ENCODE results near the gene ANKRD36.
"Not testable (repeated sequence)": the region's sequence is repeated elsewhere in the genome, so short reads cannot be mapped to it uniquely, and the experiment has no call there.

Gene ANKRD36

DNA sequence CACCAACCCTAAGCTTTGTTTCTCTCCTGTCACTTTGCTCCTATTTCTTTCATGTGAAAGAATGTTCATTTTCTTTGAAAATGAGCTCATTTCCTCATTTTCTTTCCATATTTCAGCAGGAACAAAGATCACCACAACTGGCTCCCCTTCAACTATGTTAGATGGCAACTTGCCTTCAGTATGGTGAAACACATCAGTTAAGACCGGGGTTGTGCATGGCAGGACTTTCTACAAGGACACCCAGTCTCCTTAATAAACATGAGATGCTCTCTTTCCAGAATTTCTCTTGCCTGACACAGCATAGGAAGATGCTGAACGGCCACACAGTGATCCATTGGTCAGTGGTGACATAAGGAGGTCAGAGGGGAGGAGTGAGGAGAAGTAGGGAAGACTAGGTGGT is 172.2 kb downstream of the ANKRD36 start:
- not testable (repeated sequence) for H3K4me1 ChIP-seq (ENCODE audit: control insufficient read depth, low read length); H3K9me3 ChIP-seq (ENCODE audit: control insufficient read depth, insufficient read depth, low read length); H4K20me1 ChIP-seq (ENCODE audit: control insufficient read depth, insufficient read depth, low read depth, low read length); H3F3A ChIP-seq (ENCODE audit: control insufficient read depth, insufficient read depth); H3K27ac ChIP-seq (ENCODE audit: low read depth, low read length); H3K36me3 ChIP-seq (ENCODE audit: control insufficient read depth, low read length); H3K4me2 ChIP-seq (ENCODE audit: low read length); H3K27me3 ChIP-seq (ENCODE audit: control insufficient read depth, low read length); H3K79me2 ChIP-seq (ENCODE audit: control insufficient read depth, low read length); H3K9me2 ChIP-seq (replicated peaks; ENCODE audit: control insufficient read depth, low read length); H3K4me3 ChIP-seq (ENCODE audit: low read length)

GRCh38 chr2:97293687-97294086 is 180.7 kb downstream of the ANKRD36 start:
- H4K20me1 ChIP-seq (ENCODE audit: control insufficient read depth, insufficient read depth, low read depth, low read length); H3K36me3 ChIP-seq (ENCODE audit: control insufficient read depth, low read length); H3K9me3 ChIP-seq (ENCODE audit: control insufficient read depth, insufficient read depth, low read length); H3K4me1 ChIP-seq (ENCODE audit: control insufficient read depth, low read length); H3F3A ChIP-seq (ENCODE audit: control insufficient read depth, insufficient read depth); H3K79me2 ChIP-seq (ENCODE audit: control insufficient read depth, low read length); H3K9me2 ChIP-seq (replicated peaks; ENCODE audit: control insufficient read depth, low read length); H3K4me3 ChIP-seq (ENCODE audit: low read length); H3K27me3 ChIP-seq (ENCODE audit: control insufficient read depth, low read length); H3K4me2 ChIP-seq (ENCODE audit: low read length); H3K27ac ChIP-seq (ENCODE audit: low read depth, low read length): not testable (repeated sequence)
